ENCODE data around the gene CACNA2D2.

CACNA2D2 gene

DNA sequence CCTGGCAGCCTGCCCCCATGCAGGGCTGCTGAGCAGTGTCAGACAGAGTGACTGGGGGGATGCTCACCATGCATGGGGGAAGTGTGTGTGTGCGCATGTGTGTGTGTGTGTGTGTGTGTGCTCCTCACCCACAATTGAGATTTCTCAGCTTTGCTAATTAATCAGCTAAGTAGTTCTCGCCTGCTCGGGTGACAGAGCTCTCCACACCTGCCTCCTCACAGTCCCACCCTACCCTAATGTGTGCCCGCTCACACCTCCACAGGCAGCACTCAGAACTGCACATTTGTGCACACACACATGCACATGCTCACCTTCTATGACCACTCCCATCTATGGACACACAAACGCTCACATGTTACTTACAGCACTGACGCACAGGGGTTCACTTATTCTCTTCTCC, 37.3 kb downstream of the CACNA2D2 start:
- Histone ChIP-seq H3K9me3 (ENCODE audit: control insufficient read depth, insufficient read depth, low read depth, low read length) (no peaks in the 10 kb centered on the region), H3K4me1 (ENCODE audit: control insufficient read depth, insufficient read depth, low read length) (no peaks in the 10 kb centered on the region), H3K4me3 (ENCODE audit: low read depth, low read length) (no peak overlapping the region), H3K36me3 (ENCODE audit: control insufficient read depth in 2 of 2, insufficient read depth in 1 of 2, low read length in 2 of 2) (no peaks in the 10 kb centered on the region), H3K27ac (ENCODE audit: extremely low read depth, low read depth, low read length) (no peak overlapping the region)
- TF ChIP-seq ZIC2 (tag by site-specific recombination; IDR thresholded peaks at IDR 0.05) = 0 out of 2 replicates have a peak, but pooled peaks have one; percentile 27
- no peak for TF ChIP-seq ZNF155 (tag by site-specific recombination; IDR thresholded peaks at IDR 0.05)
- ChIA-PET POLR2A (no interaction called here), CTCF (interaction anchor here (0.7 to 0.9 kb wide), 2 partner anchors 14 to 76 kb away, joined by 4 to 6 read pairs; no protein-coding TSS in a partner anchor)

- ChIA-PET CTCF (no interaction called here), POLR2A (no interaction called here)
- Histone ChIP-seq H3K4me1 (ENCODE audit: control insufficient read depth, insufficient read depth, low read length) (no peaks in the 10 kb centered on the region), H3K27ac (ENCODE audit: extremely low read depth, low read depth, low read length) (no peak overlapping the region), H3K36me3 (ENCODE audit: control insufficient read depth in 2 of 2, insufficient read depth in 1 of 2, low read length in 2 of 2) (no peaks in the 10 kb centered on the region), H3K9me3 (ENCODE audit: control insufficient read depth, insufficient read depth, low read depth, low read length) (no peaks in the 10 kb centered on the region), H3K4me3 (ENCODE audit: low read depth, low read length) (no peak overlapping the region)
- TF ChIP-seq, protein P1, sequence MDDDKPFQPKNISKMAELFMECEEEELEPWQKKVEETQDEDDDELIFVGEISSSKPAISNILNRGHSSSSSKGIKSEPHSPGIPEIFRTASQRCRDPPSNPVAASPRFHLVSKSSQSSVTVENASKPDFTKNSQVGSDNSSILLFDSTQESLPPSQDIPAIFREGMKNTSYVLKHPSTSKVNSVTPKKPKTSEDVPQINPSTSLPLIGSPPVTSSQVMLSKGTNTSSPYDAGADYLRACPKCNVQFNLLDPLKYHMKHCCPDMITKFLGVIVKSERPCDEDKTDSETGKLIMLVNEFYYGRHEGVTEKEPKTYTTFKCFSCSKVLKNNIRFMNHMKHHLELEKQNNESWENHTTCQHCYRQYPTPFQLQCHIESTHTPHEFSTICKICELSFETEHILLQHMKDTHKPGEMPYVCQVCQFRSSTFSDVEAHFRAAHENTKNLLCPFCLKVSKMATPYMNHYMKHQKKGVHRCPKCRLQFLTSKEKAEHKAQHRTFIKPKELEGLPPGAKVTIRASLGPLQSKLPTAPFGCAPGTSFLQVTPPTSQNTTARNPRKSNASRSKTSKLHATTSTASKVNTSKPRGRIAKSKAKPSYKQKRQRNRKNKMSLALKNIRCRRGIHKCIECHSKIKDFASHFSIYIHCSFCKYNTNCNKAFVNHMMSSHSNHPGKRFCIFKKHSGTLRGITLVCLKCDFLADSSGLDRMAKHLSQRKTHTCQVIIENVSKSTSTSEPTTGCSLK (tag by site-specific recombination; IDR thresholded peaks at IDR 0.05) = no peak
- TF ChIP-seq BCL11B (tag by site-specific recombination; IDR thresholded peaks at IDR 0.05; ENCODE audit: low read depth) = no peak
- TF ChIP-seq ZNF792 (tag by site-specific recombination; IDR thresholded peaks at IDR 0.05) = no peak
- TF ChIP-seq, protein P2, sequence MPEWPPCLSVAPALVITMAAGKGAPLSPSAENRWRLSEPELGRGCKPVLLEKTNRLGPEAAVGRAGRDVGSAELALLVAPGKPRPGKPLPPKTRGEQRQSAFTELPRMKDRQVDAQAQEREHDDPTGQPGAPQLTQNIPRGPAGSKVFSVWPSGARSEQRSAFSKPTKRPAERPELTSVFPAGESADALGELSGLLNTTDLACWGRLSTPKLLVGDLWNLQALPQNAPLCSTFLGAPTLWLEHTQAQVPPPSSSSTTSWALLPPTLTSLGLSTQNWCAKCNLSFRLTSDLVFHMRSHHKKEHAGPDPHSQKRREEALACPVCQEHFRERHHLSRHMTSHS (tag by site-specific recombination; IDR thresholded peaks at IDR 0.05) = no peak
- no peak for TF ChIP-seq GLI2 (tag by site-specific recombination; IDR thresholded peaks at IDR 0.05; ENCODE audit: borderline replicate concordance, low read depth)
- TF ChIP-seq ZSCAN30 (tag by site-specific recombination; IDR thresholded peaks at IDR 0.05) = no peak
- no peak for TF ChIP-seq ZNF768 (tag by site-specific recombination; IDR thresholded peaks at IDR 0.05)
- TF ChIP-seq SP7 (tag by site-specific recombination; IDR thresholded peaks at IDR 0.05) = no peak
- TF ChIP-seq PRDM6 (tag by site-specific recombination; IDR thresholded peaks at IDR 0.05) = no peak
- TF ChIP-seq ZNF184 (tag by site-specific recombination; IDR thresholded peaks at IDR 0.05) = no peak
- TF ChIP-seq GLIS2 (tag by site-specific recombination; IDR thresholded peaks at IDR 0.05) = no peak
Observed at GRCh38 chr3:50464569-50464968, 38.9 kb downstream of the CACNA2D2 start.

GRCh38 chr3:50459785-50460184, 43.6 kb downstream of the CACNA2D2 start:
- CTCF ChIA-PET = no interaction called here
- no peak overlapping the region for H3K27ac ChIP-seq (ENCODE audit: extremely low read depth, low read depth, low read length)
- POLR2A ChIA-PET = no interaction called here
- H3K4me3 ChIP-seq (ENCODE audit: low read depth, low read length) = no peak overlapping the region
- no peak for TF ChIP-seq ZNF423 (tag by site-specific recombination; IDR thresholded peaks at IDR 0.05)
- TF ChIP-seq, protein P3, sequence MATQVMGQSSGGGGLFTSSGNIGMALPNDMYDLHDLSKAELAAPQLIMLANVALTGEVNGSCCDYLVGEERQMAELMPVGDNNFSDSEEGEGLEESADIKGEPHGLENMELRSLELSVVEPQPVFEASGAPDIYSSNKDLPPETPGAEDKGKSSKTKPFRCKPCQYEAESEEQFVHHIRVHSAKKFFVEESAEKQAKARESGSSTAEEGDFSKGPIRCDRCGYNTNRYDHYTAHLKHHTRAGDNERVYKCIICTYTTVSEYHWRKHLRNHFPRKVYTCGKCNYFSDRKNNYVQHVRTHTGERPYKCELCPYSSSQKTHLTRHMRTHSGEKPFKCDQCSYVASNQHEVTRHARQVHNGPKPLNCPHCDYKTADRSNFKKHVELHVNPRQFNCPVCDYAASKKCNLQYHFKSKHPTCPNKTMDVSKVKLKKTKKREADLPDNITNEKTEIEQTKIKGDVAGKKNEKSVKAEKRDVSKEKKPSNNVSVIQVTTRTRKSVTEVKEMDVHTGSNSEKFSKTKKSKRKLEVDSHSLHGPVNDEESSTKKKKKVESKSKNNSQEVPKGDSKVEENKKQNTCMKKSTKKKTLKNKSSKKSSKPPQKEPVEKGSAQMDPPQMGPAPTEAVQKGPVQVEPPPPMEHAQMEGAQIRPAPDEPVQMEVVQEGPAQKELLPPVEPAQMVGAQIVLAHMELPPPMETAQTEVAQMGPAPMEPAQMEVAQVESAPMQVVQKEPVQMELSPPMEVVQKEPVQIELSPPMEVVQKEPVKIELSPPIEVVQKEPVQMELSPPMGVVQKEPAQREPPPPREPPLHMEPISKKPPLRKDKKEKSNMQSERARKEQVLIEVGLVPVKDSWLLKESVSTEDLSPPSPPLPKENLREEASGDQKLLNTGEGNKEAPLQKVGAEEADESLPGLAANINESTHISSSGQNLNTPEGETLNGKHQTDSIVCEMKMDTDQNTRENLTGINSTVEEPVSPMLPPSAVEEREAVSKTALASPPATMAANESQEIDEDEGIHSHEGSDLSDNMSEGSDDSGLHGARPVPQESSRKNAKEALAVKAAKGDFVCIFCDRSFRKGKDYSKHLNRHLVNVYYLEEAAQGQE (tag by site-specific recombination; IDR thresholded peaks at IDR 0.05) = peak; percentile 58; the same call in 1 of the 2 replicates
- no peaks in the 10 kb centered on the region for H3K4me1 ChIP-seq (ENCODE audit: control insufficient read depth, insufficient read depth, low read length)
- no peaks in the 10 kb centered on the region for H3K9me3 ChIP-seq (ENCODE audit: control insufficient read depth, insufficient read depth, low read depth, low read length)
- no peaks in the 10 kb centered on the region for H3K36me3 ChIP-seq (ENCODE audit: control insufficient read depth in 2 of 2, insufficient read depth in 1 of 2, low read length in 2 of 2)

All from HEK293 (cell line).